ENCODE data around the gene KIAA2012. TPM values are rescaled to one million over a fixed set of nuclear protein-coding genes. Genes with fewer than 3 reads are reported as not detected.
A peak's percentile ranks its signal among the peaks of the same experiment; 100 is the strongest.

The KIAA2012 gene
- total RNA-seq, 2 experiments from 2014 or later, result not detected

DNA sequence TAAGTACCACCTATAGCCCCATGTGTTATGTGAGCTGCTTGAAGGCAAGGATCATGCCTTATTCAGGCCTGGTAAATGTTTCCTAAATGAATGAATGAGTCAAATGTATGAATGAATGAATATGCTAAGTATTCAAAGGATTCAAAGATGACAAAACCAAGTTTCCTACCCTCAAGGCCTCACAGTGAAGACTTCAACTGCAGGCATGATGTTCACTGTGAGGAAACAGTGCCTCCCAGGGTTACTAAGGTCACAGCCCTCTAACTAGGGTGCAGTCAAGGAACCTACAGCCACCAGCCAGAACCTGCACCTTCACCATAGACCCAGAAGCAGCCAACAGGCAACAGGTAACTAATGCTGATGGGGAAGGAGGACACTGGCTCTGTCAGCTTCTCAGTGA, 96.1 kb downstream of the KIAA2012 start:
- Mint-ChIP-seq H3K36me3 (ENCODE audit: low read depth) (no peaks in the 10 kb centered on the region), H3K4me1 (ENCODE audit: low read depth) (peaks cover 13% of the 10 kb centered on the region), H3K4me3 (no peak overlapping the region), H3K9me3 (ENCODE audit: insufficient read depth) (no peaks in the 10 kb centered on the region), H3K27me3 (ENCODE audit: low read depth) (peaks cover 5% of the 10 kb centered on the region), H3K27ac (no peak overlapping the region)
- CTCF ChIA-PET, result interaction anchor here (1.1 to 1.5 kb wide), 2 partner anchors 9 to 10 kb away, joined by 3 to 4 read pairs; no protein-coding TSS in a partner anchor
- DNase-seq (no peak), ATAC-seq (no peak)
- POLR2A ChIA-PET, result no interaction called here

DNA sequence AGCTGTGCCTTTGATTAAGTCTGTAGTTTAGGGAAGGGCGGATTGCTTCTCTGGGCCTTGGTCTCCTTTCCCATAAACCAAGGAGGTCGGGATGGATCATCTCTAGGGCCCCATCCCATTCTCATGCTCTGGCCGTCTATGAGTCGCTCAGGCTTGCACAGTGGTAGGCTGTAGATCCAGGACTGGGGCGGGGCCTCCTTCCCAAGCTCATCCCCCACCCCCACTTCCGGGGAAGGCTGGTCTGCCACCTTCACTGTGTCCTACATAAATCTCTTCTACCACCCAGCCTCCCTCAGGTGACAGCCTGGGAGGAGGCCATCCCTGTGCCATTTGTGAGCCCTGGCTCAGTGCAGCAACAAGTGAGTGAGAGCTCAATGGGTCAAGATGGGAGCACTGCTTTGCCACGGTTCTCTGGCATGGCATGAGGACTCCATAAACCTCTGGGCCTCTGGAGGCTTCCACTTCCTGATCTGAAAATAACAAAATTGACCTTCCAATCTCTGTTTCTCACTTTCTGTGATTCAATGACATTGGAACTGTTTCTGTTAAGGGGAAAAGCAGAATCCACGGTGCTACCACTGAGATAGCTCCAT, 96.9 kb downstream of the KIAA2012 start:
- Mint-ChIP-seq H3K27me3 (ENCODE audit: low read depth) (peaks cover 5% of the 10 kb centered on the region), H3K4me3 (no peak overlapping the region), H3K4me1 (ENCODE audit: low read depth) (peaks cover 13% of the 10 kb centered on the region), H3K9me3 (ENCODE audit: insufficient read depth) (no peaks in the 10 kb centered on the region), H3K36me3 (ENCODE audit: low read depth) (no peaks in the 10 kb centered on the region), H3K27ac (no peak overlapping the region)
- ChIA-PET POLR2A (no interaction called here), CTCF (interaction anchor here (1.1 to 1.5 kb wide), 2 partner anchors 8 to 9 kb away, joined by 3 to 4 read pairs; no protein-coding TSS in a partner anchor)
- no peak for DNase-seq
- no peak for ATAC-seq

DNA sequence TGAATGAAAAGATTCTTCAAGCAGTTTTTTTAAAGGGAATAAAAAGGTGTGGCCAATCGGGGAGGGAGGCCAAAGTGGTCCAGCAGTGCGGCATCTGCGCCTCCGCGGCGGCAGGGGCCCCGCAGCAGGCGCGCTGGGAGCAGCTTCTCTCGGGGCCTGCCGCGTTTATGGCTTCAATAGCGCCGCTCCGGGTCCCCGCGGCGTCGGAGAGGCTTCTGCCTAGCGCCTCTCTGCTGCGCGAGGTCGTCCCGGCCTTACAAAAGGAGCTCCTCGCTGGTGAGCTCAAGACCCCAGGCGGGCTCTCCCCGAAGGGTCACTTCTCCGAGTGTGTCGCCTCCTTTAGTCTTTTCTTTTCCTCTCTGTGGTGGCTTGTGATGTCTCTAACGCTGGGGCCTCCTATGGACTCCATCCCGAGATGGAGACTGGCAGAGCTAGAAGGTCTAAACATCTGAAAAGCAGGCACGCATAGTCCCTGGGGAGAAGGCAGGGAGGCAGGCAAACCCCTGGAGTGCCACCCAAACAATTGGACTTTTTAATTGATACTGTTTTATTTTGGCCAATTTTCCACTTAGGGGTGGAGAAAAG, 98.3 kb downstream of the KIAA2012 start:
- H3K9me3 Mint-ChIP-seq (ENCODE audit: insufficient read depth), result no peaks in the 10 kb centered on the region
- no peaks in the 10 kb centered on the region for H3K36me3 Mint-ChIP-seq (ENCODE audit: low read depth)
- H3K4me1 Mint-ChIP-seq (ENCODE audit: low read depth), result peaks cover 13% of the 10 kb centered on the region
- H3K4me3 Mint-ChIP-seq, result no peak overlapping the region
- POLR2A ChIA-PET, result no interaction called here
- DNase-seq (no peak), ATAC-seq (peak; percentile 33)
- H3K27ac Mint-ChIP-seq, result no peak overlapping the region
- CTCF ChIA-PET, result interaction anchor here (0.6 kb wide), 1 partner anchor 310 kb away, joined by 3 read pairs; no protein-coding TSS in a partner anchor
- H3K27me3 Mint-ChIP-seq (ENCODE audit: low read depth), result peaks cover 5% of the 10 kb centered on the region

DNA sequence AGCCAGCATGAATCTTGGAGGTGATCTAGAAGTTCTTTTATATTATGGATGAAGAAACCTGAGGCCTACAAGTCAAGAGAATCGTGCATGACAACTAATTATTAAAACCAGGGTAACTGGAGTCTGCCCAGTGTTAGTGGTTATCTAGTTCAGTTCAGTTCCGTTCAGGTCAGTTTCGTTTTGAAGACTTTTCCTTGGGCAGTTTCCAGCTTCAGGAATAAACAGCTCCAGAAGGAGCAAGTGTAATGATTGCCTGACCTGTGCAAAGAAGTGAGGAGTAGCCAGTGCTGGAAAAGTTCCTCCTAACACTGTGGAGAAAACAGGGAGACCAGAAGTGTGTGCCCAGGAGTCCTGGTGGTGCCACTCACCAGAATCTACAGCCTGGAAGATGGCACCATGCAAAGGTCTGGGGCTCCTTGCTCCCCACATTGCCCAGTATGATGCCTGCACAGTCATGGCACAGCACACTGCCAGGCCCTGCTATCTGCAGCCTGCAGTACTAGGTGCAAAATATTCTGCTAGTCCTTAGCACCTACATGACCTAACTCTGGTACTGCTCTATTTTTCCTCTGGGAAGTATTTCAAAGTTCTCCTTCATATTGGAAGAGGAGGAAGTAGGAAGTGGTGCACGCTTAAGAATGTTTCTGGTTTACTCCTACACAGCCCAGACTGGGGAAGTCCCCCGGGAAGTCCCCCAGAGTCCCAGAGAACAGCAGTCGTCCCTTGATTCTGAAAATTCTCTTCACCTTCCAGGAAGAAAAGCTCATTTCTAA, 99.6 kb downstream of the KIAA2012 start:
- H3K4me1 Mint-ChIP-seq (ENCODE audit: low read depth), result peaks cover 13% of the 10 kb centered on the region
- no peak overlapping the region for H3K27ac Mint-ChIP-seq
- DNase-seq, result no peak
- H3K4me3 Mint-ChIP-seq, result no peak overlapping the region
- no peaks in the 10 kb centered on the region for H3K36me3 Mint-ChIP-seq (ENCODE audit: low read depth)
- no peak for ATAC-seq
- POLR2A ChIA-PET, result interaction anchor here (0.7 kb wide), 1 partner anchor 27 kb away, joined by 4 read pairs; no protein-coding TSS in a partner anchor
- CTCF ChIA-PET, result interaction anchor here (2.1 kb wide), 1 partner anchor 312 kb away, joined by 12 read pairs; no protein-coding TSS in a partner anchor
- H3K27me3 Mint-ChIP-seq (ENCODE audit: low read depth), result peaks cover 5% of the 10 kb centered on the region
- H3K9me3 Mint-ChIP-seq (ENCODE audit: insufficient read depth), result no peaks in the 10 kb centered on the region

DNA sequence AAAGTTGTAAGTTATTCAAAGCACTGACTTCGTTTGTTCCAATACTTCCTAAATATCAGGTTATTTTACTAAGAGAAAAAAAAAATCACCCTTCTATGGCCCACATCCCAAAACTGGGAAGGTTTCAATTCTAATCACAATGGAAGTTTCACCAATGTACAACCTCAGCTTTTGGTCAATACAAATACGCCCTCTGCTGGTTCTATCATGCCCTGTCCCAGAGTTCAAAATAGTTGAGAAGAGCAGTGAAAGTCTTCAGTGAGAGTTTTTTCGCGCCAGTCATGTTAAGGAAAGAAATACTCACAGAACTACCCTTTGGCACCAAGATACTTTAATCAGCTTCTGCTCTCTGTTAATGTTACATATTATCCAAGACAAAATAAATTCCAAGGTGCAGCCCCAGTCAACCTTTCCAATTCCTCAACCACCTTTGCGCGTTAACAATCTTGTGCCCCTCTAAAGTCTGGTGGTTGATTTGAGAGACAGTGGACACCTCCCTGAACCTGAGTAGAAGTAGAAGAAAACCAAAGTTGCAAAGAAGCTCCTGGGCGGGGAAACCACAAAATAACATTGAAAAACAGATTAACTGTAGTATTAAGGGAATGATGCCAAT, 105.4 kb downstream of the KIAA2012 start:
- no peak overlapping the region for H3K4me3 Mint-ChIP-seq
- POLR2A ChIA-PET, result no interaction called here
- peaks cover 3% of the 10 kb centered on the region for H3K27me3 Mint-ChIP-seq (ENCODE audit: low read depth)
- peak; percentile 81 for ATAC-seq
- peak; percentile 66 for DNase-seq
- H3K9me3 Mint-ChIP-seq (ENCODE audit: insufficient read depth), result no peaks in the 10 kb centered on the region
- H3K27ac Mint-ChIP-seq, result no peak overlapping the region
- H3K4me1 Mint-ChIP-seq (ENCODE audit: low read depth), result no peaks in the 10 kb centered on the region
- no peaks in the 10 kb centered on the region for H3K36me3 Mint-ChIP-seq (ENCODE audit: low read depth)
- CTCF ChIA-PET, result interaction anchor here (0.7 to 2.8 kb wide), 17 partner anchors 9 to 942 kb away, joined by 3 to 49 read pairs (median 3); no protein-coding TSS in a partner anchor

DNA sequence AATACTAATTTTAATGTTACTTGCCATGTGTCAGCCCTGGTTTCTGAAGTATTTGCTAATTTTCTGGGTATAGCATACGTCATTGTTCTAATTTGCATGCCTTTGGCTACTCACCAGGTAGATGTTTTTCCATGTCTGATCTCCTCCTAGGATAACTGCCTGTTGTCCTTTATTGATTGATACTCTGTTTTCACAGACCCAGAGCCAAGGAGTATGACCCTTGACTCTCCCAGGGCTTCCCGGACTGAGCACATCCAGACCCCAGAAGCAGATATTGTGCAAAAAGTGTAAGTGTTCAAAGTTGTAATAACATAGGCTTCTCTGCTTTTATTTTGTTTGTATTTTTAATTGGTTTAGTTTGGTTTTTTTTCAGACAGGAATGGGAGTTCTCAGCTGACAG, 111.5 kb downstream of the KIAA2012 start:
- ATAC-seq (no peak), DNase-seq (no peak)
- Mint-ChIP-seq H3K36me3 (ENCODE audit: low read depth) (no peaks in the 10 kb centered on the region), H3K4me3 (no peak overlapping the region), H3K27ac (no peak overlapping the region), H3K27me3 (ENCODE audit: low read depth) (peaks cover 10% of the 10 kb centered on the region), H3K4me1 (ENCODE audit: low read depth) (no peaks in the 10 kb centered on the region), H3K9me3 (ENCODE audit: insufficient read depth) (no peaks in the 10 kb centered on the region)
- POLR2A ChIA-PET, result no interaction called here
- CTCF ChIA-PET, result no interaction called here

DNA sequence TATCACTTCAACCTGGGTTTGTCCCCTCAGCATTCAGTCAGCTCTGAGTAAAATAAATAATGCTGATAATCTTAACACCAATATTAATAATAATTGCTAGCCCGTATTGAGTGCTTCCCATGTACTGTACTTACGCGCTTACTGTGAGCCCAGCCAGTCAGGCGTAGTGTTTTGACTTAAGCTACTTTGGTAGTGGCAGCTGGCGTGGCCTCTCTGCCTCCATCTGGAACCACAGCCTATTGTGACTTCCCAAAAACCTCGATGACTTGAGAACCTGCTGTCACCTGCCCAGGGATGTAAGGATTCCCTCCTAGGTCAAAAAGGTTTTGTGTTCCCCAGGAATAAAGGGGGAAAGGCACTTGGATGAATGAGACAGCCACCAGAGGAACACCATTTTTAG, 112.1 kb downstream of the KIAA2012 start:
- Mint-ChIP-seq H3K36me3 (ENCODE audit: low read depth) (no peaks in the 10 kb centered on the region), H3K27me3 (ENCODE audit: low read depth) (peaks cover 10% of the 10 kb centered on the region), H3K4me1 (ENCODE audit: low read depth) (no peaks in the 10 kb centered on the region), H3K27ac (no peak overlapping the region), H3K9me3 (ENCODE audit: insufficient read depth) (no peaks in the 10 kb centered on the region), H3K4me3 (no peak overlapping the region)
- ChIA-PET CTCF (no interaction called here), POLR2A (no interaction called here)
- ATAC-seq, result no peak
- DNase-seq, result no peak

DNA sequence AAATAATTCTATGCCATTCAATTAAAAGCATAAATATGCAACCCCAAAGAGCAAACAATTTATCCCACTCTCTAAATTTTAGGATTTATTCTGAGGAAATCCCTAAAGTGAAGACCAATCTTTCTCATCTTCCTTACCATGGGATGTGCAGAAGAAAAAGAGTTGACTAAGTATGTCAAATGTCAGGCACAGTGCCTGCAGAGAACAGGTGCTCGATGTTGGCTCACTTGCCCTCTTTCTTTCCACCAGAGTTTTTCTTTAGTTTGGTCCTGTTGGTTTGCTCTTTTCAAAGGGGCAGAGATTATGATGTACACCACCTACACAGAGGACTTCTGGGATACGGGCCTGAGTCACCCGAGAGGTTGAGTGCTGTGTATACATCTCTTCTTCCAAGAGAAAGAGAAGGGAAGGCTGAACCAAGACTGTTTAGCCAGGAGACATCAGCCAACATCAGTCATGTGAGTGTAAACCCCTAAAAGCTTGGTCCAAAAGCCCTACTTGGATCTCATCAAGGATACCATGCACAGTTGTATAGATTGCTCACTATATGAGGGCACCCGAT, 113.7 kb downstream of the KIAA2012 start:
- peaks cover 13% of the 10 kb centered on the region for H3K27me3 Mint-ChIP-seq (ENCODE audit: low read depth)
- H3K9me3 Mint-ChIP-seq (ENCODE audit: insufficient read depth), result no peaks in the 10 kb centered on the region
- no peak overlapping the region for H3K4me3 Mint-ChIP-seq
- H3K27ac Mint-ChIP-seq, result no peak overlapping the region
- no peak for ATAC-seq
- H3K36me3 Mint-ChIP-seq (ENCODE audit: low read depth), result no peaks in the 10 kb centered on the region
- ChIA-PET CTCF (interaction anchor here (1.2 kb wide), 1 partner anchor 8 kb away, joined by 3 read pairs; no protein-coding TSS in a partner anchor), POLR2A (no interaction called here)
- no peak for DNase-seq
- H3K4me1 Mint-ChIP-seq (ENCODE audit: low read depth), result no peaks in the 10 kb centered on the region

DNA sequence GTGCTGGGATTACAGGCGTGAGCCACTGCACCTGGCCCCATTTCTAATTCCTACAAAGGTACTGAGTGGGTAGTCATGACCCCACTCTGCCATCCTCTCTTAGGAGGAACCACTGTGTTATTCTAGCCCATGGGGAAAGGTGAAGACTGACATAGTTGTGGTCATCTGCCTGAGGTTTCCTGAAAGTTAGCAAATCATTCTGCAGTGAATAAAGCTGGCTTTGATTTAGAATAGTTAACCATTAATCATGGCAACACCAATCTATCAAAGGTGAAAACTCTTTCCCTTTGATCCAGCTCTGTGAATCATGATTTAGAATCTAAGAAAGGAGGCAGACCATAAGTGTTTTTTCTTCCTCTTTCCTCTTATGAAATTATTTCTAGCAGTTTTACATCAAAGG, 114.5 kb downstream of the KIAA2012 start:
- CTCF ChIA-PET, result interaction anchor here (1.2 kb wide), 1 partner anchor 9 kb away, joined by 3 read pairs; no protein-coding TSS in a partner anchor
- Mint-ChIP-seq H3K4me3 (no peak overlapping the region), H3K27ac (no peak overlapping the region), H3K4me1 (ENCODE audit: low read depth) (no peaks in the 10 kb centered on the region), H3K36me3 (ENCODE audit: low read depth) (no peaks in the 10 kb centered on the region), H3K27me3 (ENCODE audit: low read depth) (peaks cover 13% of the 10 kb centered on the region), H3K9me3 (ENCODE audit: insufficient read depth) (no peaks in the 10 kb centered on the region)
- ATAC-seq (no peak), DNase-seq (no peak)
- POLR2A ChIA-PET, result no interaction called here

DNA sequence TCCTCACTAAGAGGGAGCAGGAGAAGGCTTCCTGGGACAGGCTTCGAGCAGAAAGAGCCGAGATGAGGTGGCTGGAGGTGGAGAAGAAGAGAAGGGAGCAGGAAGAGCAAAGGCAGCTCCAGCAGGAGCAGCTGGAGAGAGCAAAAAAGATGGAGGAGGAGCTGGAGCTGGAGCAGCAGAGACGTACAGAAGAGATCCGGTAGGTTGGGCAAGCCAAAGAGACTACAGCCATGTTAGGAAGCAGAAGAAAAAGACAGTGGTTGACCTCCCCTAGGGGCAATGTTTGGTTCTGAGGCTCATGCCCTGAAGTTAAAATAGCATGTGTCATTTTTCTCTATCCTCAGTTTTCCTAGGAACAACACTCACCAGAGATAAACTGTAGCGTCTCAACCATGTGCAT, 120.2 kb downstream of the KIAA2012 start:
- DNase-seq (no peak), ATAC-seq (no peak)
- CTCF ChIA-PET, result interaction anchor here (0.9 kb wide), 1 partner anchor 15 kb away, joined by 3 read pairs; no protein-coding TSS in a partner anchor
- Mint-ChIP-seq H3K4me3 (no peak overlapping the region), H3K27me3 (ENCODE audit: low read depth) (peaks cover 11% of the 10 kb centered on the region), H3K36me3 (ENCODE audit: low read depth) (no peaks in the 10 kb centered on the region), H3K4me1 (ENCODE audit: low read depth) (peaks cover 2% of the 10 kb centered on the region), H3K9me3 (ENCODE audit: insufficient read depth) (no peaks in the 10 kb centered on the region), H3K27ac (peak overlapping the region; percentile 8)
- POLR2A ChIA-PET, result no interaction called here

DNA sequence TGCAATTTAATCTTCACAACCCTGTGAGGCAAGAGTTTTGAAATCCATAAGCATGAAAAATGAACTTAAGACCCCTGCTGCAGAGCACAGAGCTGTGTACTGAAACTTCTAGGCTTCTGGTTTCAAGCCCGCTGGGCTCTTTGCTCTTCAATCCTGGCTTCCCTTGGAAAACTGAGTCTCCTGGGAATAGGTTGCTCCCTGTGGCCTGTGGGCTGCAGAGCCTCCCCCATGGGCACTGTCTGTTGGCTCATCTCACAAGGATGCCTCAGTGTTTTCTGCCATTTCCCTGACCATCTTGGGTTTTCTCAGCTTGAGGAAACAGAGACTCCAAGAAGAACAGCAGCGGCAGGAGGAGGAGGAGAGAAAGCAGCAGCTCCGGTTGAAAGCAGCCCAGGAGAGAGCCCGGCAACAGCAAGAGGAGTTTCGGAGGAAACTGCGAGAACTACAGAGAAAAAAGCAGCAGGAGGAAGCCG, 120.9 kb downstream of the KIAA2012 start:
- ChIA-PET POLR2A (no interaction called here), CTCF (interaction anchor here (0.6 to 0.9 kb wide), 2 partner anchors 15 to 1583 kb away, joined by 3 read pairs; no protein-coding TSS in a partner anchor)
- ATAC-seq (no peak), DNase-seq (no peak)
- Mint-ChIP-seq H3K27me3 (ENCODE audit: low read depth) (peaks cover 13% of the 10 kb centered on the region), H3K36me3 (ENCODE audit: low read depth) (no peaks in the 10 kb centered on the region), H3K9me3 (ENCODE audit: insufficient read depth) (no peaks in the 10 kb centered on the region), H3K4me1 (ENCODE audit: low read depth) (peaks cover 2% of the 10 kb centered on the region), H3K27ac (no peak overlapping the region), H3K4me3 (no peak overlapping the region)

All from activated CD8-positive, alpha-beta T cell treated with anti-CD3 and anti-CD28 coated beads, Interleukin-2, amount 10 ng/mL, durations not matched to agents 7 days and 5 days (primary cell).